Adipocyte (in vitro differentiated cells): Measurements from ENCODE around the gene RDH13.
"Not testable (repeated sequence)": the region's sequence is repeated elsewhere in the genome, so short reads cannot be mapped to it uniquely, and the experiment has no call there.

ENCODE experiments used
- DNase-seq: peaks from one replicate; pipeline ENCODE4 v3.0.0-alpha.2; 2015; ENCODE audit warnings: low read depth
- H3K27me3 ChIP-seq: replicated peaks from 2 replicates; pipeline ENCODE4 v1.7.0; 2013; ENCODE audit warnings: mild to moderate bottlenecking, low read length, moderate library complexity; ENCODE audit not compliant: control insufficient read depth, insufficient read depth
- H3K36me3 ChIP-seq: 2 replicates; pipeline ENCODE4 v1.7.0; 2013; ENCODE audit warnings: low read length, mild to moderate bottlenecking, moderate library complexity; ENCODE audit not compliant: control insufficient read depth, insufficient read depth, severe bottlenecking
- H3K4me1 ChIP-seq: 2 replicates; pipeline ENCODE4 v1.7.0; 2013; ENCODE audit warnings: mild to moderate bottlenecking, low read length, moderate library complexity; ENCODE audit not compliant: control insufficient read depth, insufficient read depth
- H3K4me3 ChIP-seq: 2 replicates; pipeline ENCODE4 v1.7.0; 2013; ENCODE audit warnings: mild to moderate bottlenecking, low read length, moderate library complexity
- H3K9ac ChIP-seq: 2 replicates; pipeline ENCODE4 v1.7.0; 2013; ENCODE audit warnings: mild to moderate bottlenecking, low read length, moderate library complexity
- H3K9me3 ChIP-seq: 2 replicates; pipeline ENCODE4 v1.7.0; 2013; ENCODE audit warnings: mild to moderate bottlenecking, low read length, moderate library complexity; ENCODE audit not compliant: control insufficient read depth

Gene RDH13

GRCh38 chr19:55036058-55036457 is 26.9 kb downstream of the RDH13 start:
- Histone ChIP-seq H3K4me3 (no peak overlapping the region), H3K4me1 (no peaks in the 10 kb centered on the region), H3K36me3 (no peaks in the 10 kb centered on the region), H3K9ac (no peak overlapping the region), H3K9me3 (no peaks in the 10 kb centered on the region), H3K27me3 (no peaks in the 10 kb centered on the region)
- DNase-seq, result no peak

GRCh38 chr19:55034751-55035150 is 28.2 kb downstream of the RDH13 start:
- H3K36me3 ChIP-seq, result no peaks in the 10 kb centered on the region
- no peaks in the 10 kb centered on the region for H3K9me3 ChIP-seq

DNA sequence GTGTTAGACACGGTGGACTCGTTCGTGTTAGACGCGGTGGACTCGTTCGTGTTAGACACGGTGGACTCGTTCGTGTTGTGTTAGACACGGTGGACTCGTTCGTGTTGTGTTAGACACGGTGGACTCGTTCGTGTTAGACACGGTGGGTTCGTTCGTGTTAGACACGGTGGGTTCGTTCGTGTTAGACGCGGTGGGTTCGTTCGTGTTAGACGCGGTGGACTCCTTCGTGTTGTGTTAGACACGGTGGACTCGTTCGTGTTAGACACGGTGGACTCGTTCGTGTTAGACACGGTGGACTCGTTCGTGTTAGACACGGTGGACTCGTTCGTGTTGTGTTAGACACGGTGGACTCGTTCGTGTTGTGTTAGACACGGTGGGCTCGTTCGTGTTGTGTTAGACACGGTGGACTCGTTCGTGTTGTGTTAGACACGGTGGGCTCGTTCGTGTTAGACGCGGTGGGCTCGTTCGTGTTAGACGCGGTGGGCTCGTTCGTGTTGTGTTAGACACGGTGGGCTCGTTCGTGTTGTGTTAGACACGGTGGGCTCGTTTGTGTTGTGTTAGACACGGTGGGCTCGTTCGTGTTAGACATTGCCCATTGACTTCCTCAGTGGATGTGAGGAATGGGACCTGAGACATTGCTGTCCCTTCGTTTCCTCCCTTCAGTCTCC is 29.8 kb downstream of the RDH13 start:
- not testable (repeated sequence) for DNase-seq, H3K27me3 ChIP-seq, H3K4me3 ChIP-seq, H3K9ac ChIP-seq, H3K9me3 ChIP-seq, H3K36me3 ChIP-seq, H3K4me1 ChIP-seq

More at GRCh38 chr19:55034751-55035150, 28.2 kb downstream of the RDH13 start:
- no peaks in the 10 kb centered on the region for H3K27me3 ChIP-seq
- no peak overlapping the region for H3K4me3 ChIP-seq
- DNase-seq, result no peak
- H3K9ac ChIP-seq, result no peak overlapping the region
- no peaks in the 10 kb centered on the region for H3K4me1 ChIP-seq

DNA sequence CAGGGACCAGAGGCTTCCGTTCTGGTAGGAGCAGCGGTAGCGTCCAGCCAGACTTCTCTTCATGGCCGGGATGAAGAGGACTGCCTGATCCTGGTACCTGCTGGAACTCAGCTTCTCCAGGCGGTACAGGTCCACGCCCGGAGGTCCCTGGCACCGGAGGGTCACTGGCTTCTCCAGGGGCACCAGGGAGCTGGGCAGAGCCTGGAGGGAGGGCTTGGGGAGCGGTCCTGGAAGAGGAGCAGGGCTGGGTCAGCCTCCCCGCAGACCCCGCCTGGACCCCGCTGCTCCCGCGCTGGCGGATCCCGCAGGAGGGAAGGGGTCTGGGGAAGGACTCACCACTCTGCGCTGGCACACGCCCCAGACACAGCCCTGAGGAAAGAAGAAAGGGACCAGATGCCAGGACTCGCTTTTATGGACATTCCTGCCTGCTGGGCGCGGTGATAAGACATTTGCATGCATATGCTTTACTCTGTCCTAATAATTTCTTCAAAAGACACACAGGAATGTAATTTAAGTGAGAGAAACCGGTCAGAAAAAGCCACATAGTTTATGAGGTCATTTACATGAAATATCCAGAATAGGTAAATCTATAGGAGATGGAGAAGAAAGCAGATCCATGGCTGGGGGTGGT is 30.7 kb downstream of the RDH13 start:
- Histone ChIP-seq H3K9ac (no peak overlapping the region), H3K4me1 (no peaks in the 10 kb centered on the region), H3K4me3 (no peak overlapping the region), H3K36me3 (no peaks in the 10 kb centered on the region), H3K27me3 (no peaks in the 10 kb centered on the region), H3K9me3 (no peaks in the 10 kb centered on the region)
- no peak for DNase-seq

- Histone ChIP-seq H3K4me3 (no peak overlapping the region), H3K9ac (no peak overlapping the region), H3K27me3 (no peaks in the 10 kb centered on the region), H3K9me3 (no peaks in the 10 kb centered on the region), H3K36me3 (no peaks in the 10 kb centered on the region), H3K4me1 (no peaks in the 10 kb centered on the region)
- no peak for DNase-seq
Measured at GRCh38 chr19:55031178-55031577, 31.8 kb downstream of the RDH13 start.

DNA sequence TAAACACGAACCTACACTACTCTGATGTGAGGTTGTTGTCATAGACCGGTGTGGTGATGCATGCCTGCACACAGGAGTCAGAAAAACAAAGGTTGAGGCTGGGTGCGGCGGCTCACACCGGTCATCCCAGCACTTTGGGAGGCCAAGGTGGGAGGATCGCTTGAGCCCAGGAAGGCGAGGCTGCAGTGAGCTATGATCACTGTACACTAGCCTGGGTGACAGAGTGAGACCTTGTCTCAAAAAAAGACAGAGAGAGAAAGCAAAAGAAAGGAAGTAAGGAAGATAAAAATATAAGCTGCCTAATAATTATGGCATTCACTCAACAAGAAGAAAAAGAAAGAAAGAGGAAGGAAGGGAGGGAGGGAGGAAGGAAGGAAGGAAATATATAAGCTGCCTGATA is 34.2 kb downstream of the RDH13 start:
- Histone ChIP-seq H3K9me3 (no peaks in the 10 kb centered on the region), H3K36me3 (no peaks in the 10 kb centered on the region), H3K4me1 (no peaks in the 10 kb centered on the region), H3K4me3 (no peak overlapping the region), H3K27me3 (no peaks in the 10 kb centered on the region), H3K9ac (no peak overlapping the region)
- no peak for DNase-seq

- H3K4me3 ChIP-seq, result no peak overlapping the region
- H3K36me3 ChIP-seq, result no peaks in the 10 kb centered on the region
- H3K9ac ChIP-seq, result no peak overlapping the region
Measured at GRCh38 chr19:55027472-55028337, 35.2 kb downstream of the RDH13 start.

GRCh38 chr19:55027140-55027471 is 35.8 kb downstream of the RDH13 start:
- not testable (repeated sequence) for H3K4me1 ChIP-seq, DNase-seq, H3K36me3 ChIP-seq, H3K4me3 ChIP-seq, H3K27me3 ChIP-seq, H3K9ac ChIP-seq, H3K9me3 ChIP-seq

More at GRCh38 chr19:55027472-55028337, 35.2 kb downstream of the RDH13 start:
- DNase-seq, result no peak
- Histone ChIP-seq H3K4me1 (no peaks in the 10 kb centered on the region), H3K27me3 (no peaks in the 10 kb centered on the region), H3K9me3 (peaks cover 3% of the 10 kb centered on the region)

- Histone ChIP-seq H3K9me3 (peaks cover 3% of the 10 kb centered on the region), H3K36me3 (no peaks in the 10 kb centered on the region), H3K4me3 (no peak overlapping the region), H3K4me1 (no peaks in the 10 kb centered on the region), H3K27me3 (no peaks in the 10 kb centered on the region), H3K9ac (no peak overlapping the region)
- DNase-seq, result no peak
Measured at GRCh38 chr19:55024111-55024510, 38.8 kb downstream of the RDH13 start.

DNA sequence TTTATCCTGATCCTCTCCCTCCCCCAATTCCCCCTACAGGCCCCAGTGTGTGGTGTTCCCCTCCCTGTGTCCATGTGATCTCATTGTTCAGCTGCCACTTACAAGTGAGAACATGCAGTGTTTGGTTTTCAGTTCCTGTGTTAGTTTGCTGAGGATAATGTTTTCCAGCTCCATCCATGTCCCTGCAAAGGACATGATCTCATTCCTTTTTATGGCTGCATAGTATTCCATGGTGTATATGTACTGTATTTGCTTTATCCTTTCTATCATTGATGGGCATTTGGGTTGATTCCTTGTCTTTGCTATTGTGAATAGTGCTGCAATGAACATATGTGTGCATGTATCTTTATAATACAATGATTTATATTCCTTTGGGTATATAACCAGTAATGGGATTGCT is 42.6 kb downstream of the RDH13 start:
- H3K4me3 ChIP-seq, H3K4me1 ChIP-seq, DNase-seq, H3K36me3 ChIP-seq, H3K27me3 ChIP-seq, H3K9ac ChIP-seq, H3K9me3 ChIP-seq: not testable (repeated sequence)

DNA sequence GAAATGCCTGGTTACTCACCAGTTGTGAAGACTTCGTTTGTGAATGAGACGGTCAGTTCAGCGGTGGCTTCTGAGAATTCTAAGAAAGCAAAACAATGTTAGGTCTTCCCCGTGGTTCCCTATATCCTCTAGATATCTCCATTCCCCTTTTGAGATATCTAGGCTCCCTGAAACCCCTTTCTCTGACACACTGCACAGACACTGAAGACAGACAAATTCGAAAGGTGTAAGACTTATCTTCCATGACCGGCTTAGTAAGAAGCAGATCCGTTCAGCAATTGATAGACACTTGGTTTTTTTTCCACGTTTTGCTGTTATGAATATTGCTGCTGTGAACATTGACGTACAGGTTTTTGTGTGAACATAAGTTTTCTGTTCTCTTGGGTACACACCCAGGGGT is 44.3 kb downstream of the RDH13 start:
- peaks cover 3% of the 10 kb centered on the region for H3K9me3 ChIP-seq
- no peak for DNase-seq
- no peak overlapping the region for H3K4me3 ChIP-seq
- H3K4me1 ChIP-seq, result no peaks in the 10 kb centered on the region
- H3K9ac ChIP-seq, result no peak overlapping the region
- H3K27me3 ChIP-seq, result no peaks in the 10 kb centered on the region
- H3K36me3 ChIP-seq, result no peaks in the 10 kb centered on the region
